ENCODE results near the gene FAM131B.
A peak's percentile ranks its signal among the peaks of the same experiment; 100 is the strongest.

The FAM131B gene

DNA sequence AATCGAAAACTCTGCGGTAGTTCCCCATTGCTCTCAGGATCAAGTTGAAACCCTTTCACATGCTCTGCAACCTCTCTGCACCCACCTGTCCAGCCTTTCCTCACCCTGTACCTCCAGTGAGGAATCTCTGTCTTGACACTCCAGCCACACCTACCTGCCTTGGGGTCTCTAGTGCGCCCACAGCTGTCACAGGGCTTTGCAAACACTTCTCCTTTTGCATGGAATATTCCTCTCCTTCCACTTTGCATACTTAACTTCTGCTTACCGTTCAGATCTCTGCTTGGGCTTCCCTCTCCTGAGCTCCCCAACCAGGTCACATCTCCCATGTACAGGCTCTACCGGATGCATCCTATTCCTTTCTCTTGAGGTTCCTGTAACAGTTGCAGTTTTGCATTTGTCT is 12.0 kb upstream of the FAM131B start:
- Histone ChIP-seq H3F3A (ENCODE audit: control insufficient read depth, insufficient read depth) (no peaks in the 10 kb centered on the region), H3K4me2 (ENCODE audit: low read length) (peak overlapping the region; percentile 26), H4K20me1 (ENCODE audit: control insufficient read depth, insufficient read depth, low read depth, low read length) (no peaks in the 10 kb centered on the region), H3K9me3 (ENCODE audit: control insufficient read depth, insufficient read depth, low read length) (no peaks in the 10 kb centered on the region), H3K9me2 (replicated peaks; ENCODE audit: control insufficient read depth, low read length) (no peaks in the 10 kb centered on the region), H3K27ac (ENCODE audit: low read depth, low read length) (no peak overlapping the region), H3K36me3 (ENCODE audit: control insufficient read depth, low read length) (no peaks in the 10 kb centered on the region), H3K4me1 (ENCODE audit: control insufficient read depth, low read length) (peaks cover 24% of the 10 kb centered on the region), H3K4me3 (ENCODE audit: low read length) (peak overlapping the region; percentile 0; the same call in 1 of the 2 replicates), H3K27me3 (ENCODE audit: control insufficient read depth, low read length) (no peaks in the 10 kb centered on the region), H3K79me2 (ENCODE audit: control insufficient read depth, low read length) (no peaks in the 10 kb centered on the region)
- no peak for TF ChIP-seq EZH2phosphoT487 (IDR thresholded peaks at IDR 0.05; ENCODE audit: borderline replicate concordance, low read length)
- TF ChIP-seq, protein P1, sequence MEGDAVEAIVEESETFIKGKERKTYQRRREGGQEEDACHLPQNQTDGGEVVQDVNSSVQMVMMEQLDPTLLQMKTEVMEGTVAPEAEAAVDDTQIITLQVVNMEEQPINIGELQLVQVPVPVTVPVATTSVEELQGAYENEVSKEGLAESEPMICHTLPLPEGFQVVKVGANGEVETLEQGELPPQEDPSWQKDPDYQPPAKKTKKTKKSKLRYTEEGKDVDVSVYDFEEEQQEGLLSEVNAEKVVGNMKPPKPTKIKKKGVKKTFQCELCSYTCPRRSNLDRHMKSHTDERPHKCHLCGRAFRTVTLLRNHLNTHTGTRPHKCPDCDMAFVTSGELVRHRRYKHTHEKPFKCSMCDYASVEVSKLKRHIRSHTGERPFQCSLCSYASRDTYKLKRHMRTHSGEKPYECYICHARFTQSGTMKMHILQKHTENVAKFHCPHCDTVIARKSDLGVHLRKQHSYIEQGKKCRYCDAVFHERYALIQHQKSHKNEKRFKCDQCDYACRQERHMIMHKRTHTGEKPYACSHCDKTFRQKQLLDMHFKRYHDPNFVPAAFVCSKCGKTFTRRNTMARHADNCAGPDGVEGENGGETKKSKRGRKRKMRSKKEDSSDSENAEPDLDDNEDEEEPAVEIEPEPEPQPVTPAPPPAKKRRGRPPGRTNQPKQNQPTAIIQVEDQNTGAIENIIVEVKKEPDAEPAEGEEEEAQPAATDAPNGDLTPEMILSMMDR (IDR thresholded peaks at IDR 0.05; ENCODE audit: low read depth, low read length, poor library complexity, severe bottlenecking) = no peak

DNA sequence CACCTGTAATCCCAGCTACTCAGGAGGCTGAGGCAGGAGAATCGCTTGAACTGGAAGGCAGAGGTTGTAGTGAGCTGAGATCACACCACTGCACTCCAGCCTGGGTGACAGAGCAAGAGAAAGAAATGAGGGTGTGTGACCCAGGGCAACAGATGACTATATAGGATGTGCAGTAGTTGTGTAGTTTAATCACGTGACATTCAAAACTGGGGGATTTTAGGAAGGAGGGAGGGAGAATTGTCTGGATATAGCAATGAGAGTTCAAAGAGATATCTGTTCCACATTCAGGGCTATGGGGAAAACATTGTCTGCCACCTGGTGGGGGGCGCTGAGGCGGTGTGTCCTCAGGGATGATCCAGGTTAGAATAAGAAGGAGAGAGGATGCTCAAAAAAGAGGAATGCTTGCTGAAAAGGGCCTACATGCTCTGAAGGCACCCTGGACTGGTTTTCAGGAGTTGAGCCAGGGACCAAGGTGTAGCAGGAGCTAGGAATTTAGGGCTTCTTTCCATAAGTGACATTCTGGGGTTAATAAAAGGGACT is 10.8 kb upstream of the FAM131B start:
- no peaks in the 10 kb centered on the region for H3K9me2 ChIP-seq (replicated peaks; ENCODE audit: control insufficient read depth, low read length)
- no peak overlapping the region for H3K27ac ChIP-seq (ENCODE audit: low read depth, low read length)
- H3K27me3 ChIP-seq (ENCODE audit: control insufficient read depth, low read length) = peaks cover 6% of the 10 kb centered on the region
- peaks cover 19% of the 10 kb centered on the region for H3K4me1 ChIP-seq (ENCODE audit: control insufficient read depth, low read length)
- no peaks in the 10 kb centered on the region for H3F3A ChIP-seq (ENCODE audit: control insufficient read depth, insufficient read depth)
- H3K4me2 ChIP-seq (ENCODE audit: low read length) = no peak overlapping the region
- H3K79me2 ChIP-seq (ENCODE audit: control insufficient read depth, low read length) = no peaks in the 10 kb centered on the region
- no peaks in the 10 kb centered on the region for H4K20me1 ChIP-seq (ENCODE audit: control insufficient read depth, insufficient read depth, low read depth, low read length)
- H3K36me3 ChIP-seq (ENCODE audit: control insufficient read depth, low read length) = no peaks in the 10 kb centered on the region
- TF ChIP-seq, protein P1 (IDR thresholded peaks at IDR 0.05; ENCODE audit: low read depth, low read length, poor library complexity, severe bottlenecking) = no peak
- TF ChIP-seq EZH2phosphoT487 (IDR thresholded peaks at IDR 0.05; ENCODE audit: borderline replicate concordance, low read length) = no peak
- H3K4me3 ChIP-seq (ENCODE audit: low read length) = no peak overlapping the region
- no peaks in the 10 kb centered on the region for H3K9me3 ChIP-seq (ENCODE audit: control insufficient read depth, insufficient read depth, low read length)

DNA sequence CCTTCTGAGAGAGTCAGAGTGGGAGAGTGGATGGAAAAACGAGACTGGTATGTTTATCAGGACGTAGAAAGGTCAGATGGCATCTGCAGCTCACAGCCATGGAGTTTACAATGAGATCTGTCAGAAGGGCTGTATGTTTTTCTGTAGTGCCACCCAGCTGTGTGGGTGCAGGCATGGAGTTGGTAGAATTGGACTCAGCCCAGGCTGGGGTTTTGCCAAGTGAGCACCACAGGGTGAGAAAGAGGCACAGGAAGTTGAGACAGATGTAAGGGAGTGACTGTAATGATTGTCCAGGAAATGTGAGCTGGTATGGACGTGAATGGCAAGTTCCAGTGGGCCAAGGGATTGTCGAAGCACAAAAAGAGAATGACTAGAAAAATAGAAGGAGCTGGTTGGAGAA is 9.6 kb upstream of the FAM131B start:
- Histone ChIP-seq H3K4me3 (ENCODE audit: low read length) (no peak overlapping the region), H3F3A (ENCODE audit: control insufficient read depth, insufficient read depth) (no peaks in the 10 kb centered on the region), H3K9me3 (ENCODE audit: control insufficient read depth, insufficient read depth, low read length) (no peaks in the 10 kb centered on the region), H3K27me3 (ENCODE audit: control insufficient read depth, low read length) (peaks cover 15% of the 10 kb centered on the region), H3K36me3 (ENCODE audit: control insufficient read depth, low read length) (no peaks in the 10 kb centered on the region), H3K4me2 (ENCODE audit: low read length) (no peak overlapping the region), H3K79me2 (ENCODE audit: control insufficient read depth, low read length) (no peaks in the 10 kb centered on the region), H3K4me1 (ENCODE audit: control insufficient read depth, low read length) (peaks cover 19% of the 10 kb centered on the region), H3K27ac (ENCODE audit: low read depth, low read length) (no peak overlapping the region), H3K9me2 (replicated peaks; ENCODE audit: control insufficient read depth, low read length) (no peaks in the 10 kb centered on the region), H4K20me1 (ENCODE audit: control insufficient read depth, insufficient read depth, low read depth, low read length) (no peaks in the 10 kb centered on the region)
- TF ChIP-seq EZH2phosphoT487 (IDR thresholded peaks at IDR 0.05; ENCODE audit: borderline replicate concordance, low read length) = no peak

DNA sequence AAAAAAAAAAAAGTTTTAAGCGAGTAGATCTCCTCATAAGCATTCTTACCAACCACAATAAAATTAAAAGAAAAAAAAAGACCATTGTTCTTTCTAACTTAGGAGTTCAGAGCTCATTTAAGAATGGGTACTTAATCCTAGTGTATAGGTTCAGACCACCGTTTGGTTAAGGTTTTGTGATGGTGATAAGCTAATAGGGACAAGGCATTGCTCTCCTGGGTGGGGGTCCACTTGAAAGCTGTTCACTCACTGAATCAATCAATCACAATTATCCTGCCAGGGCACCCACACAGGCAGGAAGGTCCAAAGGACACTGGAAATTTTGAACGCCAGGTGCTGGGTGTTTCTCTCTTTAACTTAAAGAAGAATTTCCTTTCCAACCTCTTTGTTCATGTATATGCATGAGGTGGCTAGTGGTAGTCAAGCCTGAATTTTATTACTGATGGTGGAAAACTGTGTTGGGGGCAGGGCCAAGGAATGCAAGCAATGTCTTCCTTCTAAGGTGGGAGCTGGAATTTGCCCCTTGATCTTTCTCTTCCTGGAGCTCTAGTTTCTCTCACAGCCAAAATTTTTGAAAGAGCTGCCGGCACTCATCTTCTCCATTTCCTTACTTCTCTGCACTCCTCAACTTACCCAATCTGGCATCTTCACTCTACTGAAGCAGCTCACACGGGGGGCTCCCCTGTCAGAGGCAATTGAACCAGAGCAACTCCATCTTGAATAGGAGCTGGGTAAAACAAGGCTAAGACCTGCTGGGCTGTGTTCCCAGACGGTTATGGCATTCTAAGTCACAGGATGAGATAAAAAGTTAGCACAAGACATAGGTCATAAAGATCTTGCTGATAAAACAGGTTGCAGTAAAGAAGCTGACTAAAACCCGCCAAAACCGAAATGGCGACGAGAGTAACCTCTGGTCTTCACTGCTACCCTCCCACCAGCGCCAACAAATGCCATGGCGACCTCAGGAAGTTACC is 7.5 kb upstream of the FAM131B start:
- Histone ChIP-seq H3K9me2 (replicated peaks; ENCODE audit: control insufficient read depth, low read length) (no peaks in the 10 kb centered on the region), H3K79me2 (ENCODE audit: control insufficient read depth, low read length) (no peaks in the 10 kb centered on the region), H3K4me2 (ENCODE audit: low read length) (no peak overlapping the region), H3K36me3 (ENCODE audit: control insufficient read depth, low read length) (no peaks in the 10 kb centered on the region), H3K4me3 (ENCODE audit: low read length) (no peak overlapping the region), H3K9me3 (ENCODE audit: control insufficient read depth, insufficient read depth, low read length) (no peaks in the 10 kb centered on the region), H3K27ac (ENCODE audit: low read depth, low read length) (no peak overlapping the region), H3K27me3 (ENCODE audit: control insufficient read depth, low read length) (peaks cover 24% of the 10 kb centered on the region), H3F3A (ENCODE audit: control insufficient read depth, insufficient read depth) (no peaks in the 10 kb centered on the region), H4K20me1 (ENCODE audit: control insufficient read depth, insufficient read depth, low read depth, low read length) (no peaks in the 10 kb centered on the region), H3K4me1 (ENCODE audit: control insufficient read depth, low read length) (peaks cover 9% of the 10 kb centered on the region)
- no peak for TF ChIP-seq EZH2phosphoT487 (IDR thresholded peaks at IDR 0.05; ENCODE audit: borderline replicate concordance, low read length)
- TF ChIP-seq, protein P1 (IDR thresholded peaks at IDR 0.05; ENCODE audit: low read depth, low read length, poor library complexity, severe bottlenecking) = no peak

Measured in DOHH2 (cell line).